HG03575 (cell line): ENCODE measurements around the gene KIF21B.

Experiments
- ATAC-seq: cut with Tn5 transposase; IDR thresholded peaks from one replicate; pipeline ENCODE4 v1.9.1; 2021; ENCODE audit not compliant: unreplicated experiment, insufficient number of reproducible peaks, low FRiP score; ENCODE audit errors: extremely low read depth

The KIF21B gene, protein sequence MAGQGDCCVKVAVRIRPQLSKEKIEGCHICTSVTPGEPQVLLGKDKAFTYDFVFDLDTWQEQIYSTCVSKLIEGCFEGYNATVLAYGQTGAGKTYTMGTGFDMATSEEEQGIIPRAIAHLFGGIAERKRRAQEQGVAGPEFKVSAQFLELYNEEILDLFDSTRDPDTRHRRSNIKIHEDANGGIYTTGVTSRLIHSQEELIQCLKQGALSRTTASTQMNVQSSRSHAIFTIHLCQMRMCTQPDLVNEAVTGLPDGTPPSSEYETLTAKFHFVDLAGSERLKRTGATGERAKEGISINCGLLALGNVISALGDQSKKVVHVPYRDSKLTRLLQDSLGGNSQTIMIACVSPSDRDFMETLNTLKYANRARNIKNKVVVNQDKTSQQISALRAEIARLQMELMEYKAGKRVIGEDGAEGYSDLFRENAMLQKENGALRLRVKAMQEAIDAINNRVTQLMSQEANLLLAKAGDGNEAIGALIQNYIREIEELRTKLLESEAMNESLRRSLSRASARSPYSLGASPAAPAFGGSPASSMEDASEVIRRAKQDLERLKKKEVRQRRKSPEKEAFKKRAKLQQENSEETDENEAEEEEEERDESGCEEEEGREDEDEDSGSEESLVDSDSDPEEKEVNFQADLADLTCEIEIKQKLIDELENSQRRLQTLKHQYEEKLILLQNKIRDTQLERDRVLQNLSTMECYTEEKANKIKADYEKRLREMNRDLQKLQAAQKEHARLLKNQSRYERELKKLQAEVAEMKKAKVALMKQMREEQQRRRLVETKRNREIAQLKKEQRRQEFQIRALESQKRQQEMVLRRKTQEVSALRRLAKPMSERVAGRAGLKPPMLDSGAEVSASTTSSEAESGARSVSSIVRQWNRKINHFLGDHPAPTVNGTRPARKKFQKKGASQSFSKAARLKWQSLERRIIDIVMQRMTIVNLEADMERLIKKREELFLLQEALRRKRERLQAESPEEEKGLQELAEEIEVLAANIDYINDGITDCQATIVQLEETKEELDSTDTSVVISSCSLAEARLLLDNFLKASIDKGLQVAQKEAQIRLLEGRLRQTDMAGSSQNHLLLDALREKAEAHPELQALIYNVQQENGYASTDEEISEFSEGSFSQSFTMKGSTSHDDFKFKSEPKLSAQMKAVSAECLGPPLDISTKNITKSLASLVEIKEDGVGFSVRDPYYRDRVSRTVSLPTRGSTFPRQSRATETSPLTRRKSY (N-terminal part only)

DNA sequence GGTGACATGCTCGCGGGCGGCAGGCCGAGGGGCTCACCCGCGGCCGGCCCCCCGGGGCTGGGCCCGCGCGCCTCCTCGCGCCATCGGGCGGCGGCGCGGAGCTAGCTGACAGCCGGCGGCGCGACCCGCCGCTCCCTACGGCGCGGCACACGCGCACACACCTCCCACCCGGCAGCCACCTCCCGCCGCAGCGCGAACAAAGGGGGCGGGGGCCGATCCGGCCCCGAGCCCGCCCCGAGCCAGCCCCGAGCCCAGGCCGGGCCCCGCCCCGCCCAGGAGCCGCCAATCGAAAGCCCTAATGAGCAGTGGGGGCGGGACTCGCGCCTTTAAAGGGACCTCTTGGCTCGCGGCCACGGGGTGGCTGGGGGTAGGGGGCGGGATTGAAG, at the start of gene KIF21B:
TSS of gene KIF21B (minus strand) at position 198 of the 386 bp plus-strand sequence. CDS start 331 bp downstream, outside the sequence.
- no peak for ATAC-seq

DNA sequence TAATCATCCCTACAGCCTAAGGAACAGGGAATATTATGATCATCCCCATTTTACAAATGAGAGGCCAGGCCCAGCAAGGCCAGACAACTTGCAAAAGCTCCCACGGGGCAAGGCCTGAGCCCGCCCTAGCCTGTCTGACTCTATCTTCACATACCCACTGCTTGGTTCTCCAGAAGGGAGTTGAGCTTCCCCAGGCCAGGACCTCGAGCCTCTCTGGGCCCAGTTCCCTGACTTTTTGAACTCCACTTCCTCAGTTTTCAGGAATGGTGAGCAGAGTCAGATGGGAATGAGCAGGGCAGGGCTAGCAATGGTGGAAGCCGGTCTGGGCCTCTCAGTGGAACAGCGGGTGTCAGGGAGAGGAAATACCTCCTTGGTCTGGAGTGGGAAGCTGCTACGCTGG, 49.4 kb upstream of the KIF21B start:
- ATAC-seq, result no peak

DNA sequence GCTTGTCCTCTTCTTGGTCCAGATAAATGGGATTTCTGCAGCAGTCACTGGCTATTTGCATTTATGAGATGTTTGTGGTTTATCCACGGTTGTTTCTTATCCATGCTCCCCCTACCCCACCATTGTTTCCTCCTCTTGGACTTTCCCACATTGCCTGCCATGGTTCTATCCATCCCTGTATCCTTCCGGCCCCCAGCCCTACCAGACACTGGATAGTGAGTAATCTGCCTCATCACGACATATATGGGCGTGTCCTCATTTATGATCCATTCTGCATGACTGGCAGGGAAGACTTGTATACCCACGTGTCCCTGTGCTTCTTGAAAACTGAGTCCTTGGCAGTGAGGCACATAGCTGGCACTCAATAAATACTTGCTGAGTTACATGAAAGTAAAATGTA, 48.6 kb upstream of the KIF21B start:
- no peak for ATAC-seq

DNA sequence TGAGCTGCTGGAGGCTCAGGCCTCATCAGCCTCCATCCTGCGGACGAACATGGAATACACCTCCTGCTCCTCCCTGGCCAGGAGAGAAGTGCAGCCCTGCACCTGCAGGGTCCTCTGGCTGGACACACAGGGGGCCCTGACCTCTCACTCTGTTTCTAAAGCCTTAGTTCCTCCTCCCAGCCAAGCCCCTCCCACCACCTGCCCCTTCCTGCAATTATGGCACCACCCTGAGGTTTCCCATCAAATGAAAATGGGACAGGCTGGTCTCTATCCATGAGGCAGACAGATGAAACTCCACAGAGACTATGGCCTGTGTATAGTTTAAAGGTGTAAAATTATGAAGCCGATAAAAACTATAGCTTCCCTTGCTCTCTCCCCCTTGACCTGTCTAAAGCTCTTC, 46.1 kb upstream of the KIF21B start:
- ATAC-seq, result no peak

DNA sequence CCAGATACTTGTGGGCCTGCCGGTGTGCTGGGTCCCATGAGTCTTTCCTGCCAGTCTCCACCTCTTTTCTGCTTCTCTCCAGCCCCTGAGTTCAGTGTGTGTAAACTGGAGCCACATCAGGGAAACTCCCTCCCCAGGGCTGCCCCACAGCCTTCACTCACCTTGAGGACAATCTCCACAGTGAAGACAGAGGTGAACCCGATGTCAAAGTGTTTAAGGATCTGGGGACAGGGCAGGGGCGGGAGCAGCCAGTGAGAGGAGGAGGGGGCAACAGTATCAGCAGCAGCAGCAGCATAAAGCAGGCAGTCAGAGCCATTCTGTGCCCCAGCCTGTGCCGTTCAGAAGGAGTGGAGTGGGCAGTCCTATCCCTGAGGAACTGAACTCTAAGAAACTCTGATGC, 45.5 kb upstream of the KIF21B start:
- no peak for ATAC-seq

DNA sequence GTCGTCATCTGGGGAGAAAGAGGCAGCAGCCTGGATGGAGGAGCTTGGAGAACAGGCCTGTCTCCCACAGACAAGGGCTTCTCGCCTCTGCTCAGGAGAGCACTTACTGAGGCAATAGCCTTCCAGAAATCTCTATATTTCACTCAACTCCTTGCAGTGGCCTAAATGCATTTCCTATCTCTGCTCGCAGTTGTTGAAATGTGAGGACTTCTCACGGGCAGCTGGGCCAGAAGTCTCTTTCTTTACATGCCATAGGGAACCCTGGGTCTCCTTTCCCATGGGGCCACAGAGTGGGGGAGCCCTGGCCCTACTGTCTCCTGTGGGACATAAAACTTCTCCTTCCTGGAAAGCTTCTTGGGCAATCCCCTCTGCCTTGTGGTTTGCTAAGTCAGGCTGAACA, 43.5 kb upstream of the KIF21B start:
- no peak for ATAC-seq

DNA sequence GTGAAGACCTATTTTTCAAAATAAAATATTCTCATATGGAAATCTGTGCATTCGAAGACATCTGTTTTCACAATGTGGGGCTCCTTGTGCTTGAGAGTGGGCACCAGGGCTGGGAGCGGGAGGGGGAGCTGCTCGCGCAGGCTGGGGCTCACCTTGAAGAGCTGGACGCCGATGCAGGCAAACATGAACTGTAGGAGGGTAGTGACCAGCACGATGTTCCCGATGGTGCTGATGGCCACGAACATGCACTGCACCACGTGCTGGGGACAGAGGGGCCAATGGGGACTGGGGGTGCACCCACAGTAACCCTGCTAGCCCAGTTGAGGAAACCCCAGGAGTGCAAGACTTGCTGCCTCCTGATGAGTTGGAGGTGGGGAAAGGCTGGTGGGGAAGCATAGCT, 42.2 kb upstream of the KIF21B start:
- ATAC-seq, result no peak

DNA sequence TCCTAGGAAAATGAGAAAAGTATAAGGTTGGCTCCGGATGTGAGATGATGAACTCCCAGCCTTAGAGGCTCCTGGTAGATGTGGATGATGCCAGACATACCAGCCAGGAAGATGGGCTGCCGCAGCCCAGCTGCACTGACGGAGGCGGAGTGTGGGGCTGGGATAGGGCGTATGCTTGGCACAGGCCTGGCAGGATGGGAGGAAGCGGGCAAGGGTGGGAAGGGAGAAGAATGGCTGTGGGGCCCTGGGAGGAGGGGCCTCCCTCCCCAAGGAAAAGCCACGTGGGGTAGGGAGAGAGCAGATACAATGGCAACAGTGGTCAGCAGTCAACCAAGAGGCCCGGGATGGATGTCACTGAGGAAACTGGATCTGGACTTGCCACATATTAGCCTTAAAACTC, 41.3 kb upstream of the KIF21B start:
- no peak for ATAC-seq

DNA sequence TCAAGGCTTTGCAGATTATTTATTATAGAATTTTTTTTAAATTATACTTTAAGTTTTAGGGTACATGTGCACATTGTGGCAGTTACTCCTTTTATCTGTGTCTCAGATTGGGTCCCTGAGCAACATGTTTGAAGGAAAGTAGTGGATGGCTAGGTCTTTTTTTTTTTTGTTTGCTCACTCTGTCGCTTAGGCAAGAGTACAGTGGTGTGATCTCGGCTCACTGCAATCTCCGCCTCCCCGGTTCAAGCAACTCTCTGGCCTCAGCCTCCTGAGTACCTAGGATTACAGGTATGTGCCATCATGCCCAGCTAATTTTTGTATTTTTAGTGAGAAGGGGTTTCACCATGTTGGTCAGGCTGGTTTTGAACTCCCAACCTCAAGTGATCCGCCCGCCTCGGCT, 39.6 kb upstream of the KIF21B start:
- ATAC-seq, result no peak

DNA sequence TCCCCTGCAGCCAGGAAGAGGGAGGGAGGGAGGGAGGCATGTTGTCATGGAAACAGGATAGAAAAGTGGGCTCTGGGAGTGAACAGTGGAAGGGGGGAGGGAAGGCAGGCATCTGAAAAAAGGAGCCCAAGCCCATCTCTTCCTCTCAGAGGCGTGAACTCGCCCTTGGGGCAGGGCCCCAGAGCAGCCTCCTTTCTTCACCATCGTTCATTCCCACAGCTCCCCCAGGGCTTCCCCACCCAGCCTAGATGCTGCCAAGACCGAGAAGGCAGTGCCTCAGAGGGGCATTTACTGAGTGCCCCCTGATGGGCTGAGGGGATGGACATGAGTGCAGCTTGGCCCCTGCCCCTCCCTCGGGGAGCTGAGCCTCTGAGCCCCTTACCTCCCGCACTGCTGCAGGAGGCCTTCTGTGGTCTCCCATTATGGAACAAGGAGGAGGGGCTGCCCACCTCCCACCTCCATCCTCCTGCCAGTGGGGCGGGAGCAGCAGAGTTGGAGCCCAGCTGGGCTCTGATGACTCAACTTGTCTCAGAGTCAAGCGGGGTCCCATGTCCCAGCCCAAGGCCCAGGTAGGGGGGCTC, 39.1 kb upstream of the KIF21B start:
- no peak for ATAC-seq

DNA sequence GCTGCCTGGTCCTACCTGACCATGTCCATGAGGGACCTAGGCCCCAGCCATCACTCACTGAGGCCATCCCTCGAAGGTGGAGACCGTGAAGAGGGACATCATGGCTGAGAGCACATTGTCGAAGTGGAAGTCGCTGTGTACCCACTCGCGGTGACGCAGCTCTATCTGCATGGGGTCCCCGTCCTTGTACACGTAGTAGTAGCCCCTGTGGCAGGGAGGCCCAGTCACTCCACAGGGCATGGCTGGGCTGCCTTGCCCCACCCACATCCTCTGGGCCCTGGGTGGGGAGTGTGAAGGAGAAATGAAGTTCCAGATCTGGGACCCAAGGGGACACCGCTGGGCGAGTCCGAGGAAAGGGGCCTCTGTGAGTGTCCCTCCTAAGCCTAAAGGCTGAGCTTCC, 38.4 kb upstream of the KIF21B start:
- no peak for ATAC-seq

DNA sequence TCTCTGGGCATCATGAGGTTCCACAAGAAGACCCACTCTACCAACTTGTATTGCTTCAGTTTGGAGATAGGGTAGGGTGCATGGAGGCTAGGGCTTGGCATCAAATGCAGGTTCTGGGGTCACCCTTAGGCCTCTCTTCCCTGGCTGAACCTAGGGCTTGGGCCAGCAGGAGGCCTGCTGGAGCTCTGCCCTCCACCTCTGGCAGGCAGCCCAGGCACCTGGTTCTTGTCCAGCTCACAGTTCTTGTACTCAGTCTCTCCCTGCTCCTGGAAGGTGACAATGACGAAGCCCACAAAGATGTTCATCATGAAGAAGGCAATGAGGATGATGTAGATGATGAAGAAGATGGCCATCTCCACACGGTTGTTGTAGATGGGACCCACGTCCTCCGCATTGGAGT, 37.5 kb upstream of the KIF21B start:
- ATAC-seq, result no peak

DNA sequence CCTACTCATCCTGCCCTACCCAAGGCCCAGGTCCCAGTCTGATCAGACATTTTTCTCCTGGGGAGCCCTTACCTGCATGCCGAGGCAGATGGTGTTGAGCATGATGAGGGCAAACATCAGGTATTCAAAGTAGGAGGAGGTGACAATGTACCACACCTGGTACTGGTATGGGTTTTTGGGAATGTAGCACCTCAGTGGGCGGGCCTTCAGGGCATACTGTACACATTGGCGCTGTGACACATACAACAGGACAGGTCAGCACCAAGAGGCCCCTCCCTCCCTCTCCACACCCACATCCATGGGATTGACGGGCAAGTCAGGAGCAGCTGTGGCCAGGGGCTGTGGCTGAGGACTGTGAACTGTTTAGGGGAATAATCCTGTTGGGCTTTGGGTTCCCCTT, 37.1 kb upstream of the KIF21B start:
- ATAC-seq, result no peak

DNA sequence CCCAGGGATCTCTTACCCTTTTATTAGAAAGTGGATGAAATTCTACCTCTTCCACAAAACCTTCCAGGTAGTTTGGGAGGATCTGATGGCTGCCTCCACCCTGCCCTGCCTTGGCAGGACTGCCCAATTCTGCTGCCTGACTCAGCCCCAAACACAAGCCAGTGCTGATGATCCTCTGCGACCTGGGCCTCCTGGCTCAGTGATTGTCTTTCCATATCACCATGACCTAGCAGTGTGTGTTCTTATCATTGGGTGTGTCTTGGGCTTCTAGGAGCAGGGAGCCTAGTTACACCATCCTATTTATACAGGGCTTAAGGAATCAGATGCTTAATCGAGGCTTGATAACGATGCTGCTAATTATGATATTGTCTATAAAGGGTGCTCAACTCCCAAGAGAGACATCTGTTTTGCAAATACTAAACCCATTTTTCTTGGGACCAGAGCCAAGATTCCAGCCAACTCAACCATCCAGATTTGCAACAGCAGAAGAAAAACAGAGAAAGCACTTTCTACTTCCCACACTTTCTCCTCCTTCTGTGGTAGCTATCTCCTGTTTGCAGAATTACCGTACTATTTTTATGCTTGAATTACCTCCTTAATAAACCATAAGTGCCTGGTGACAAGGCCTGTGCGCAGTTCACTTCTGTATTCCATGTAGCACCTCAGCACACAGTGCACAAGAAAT, 36.5 kb upstream of the KIF21B start:
- no peak for ATAC-seq

DNA sequence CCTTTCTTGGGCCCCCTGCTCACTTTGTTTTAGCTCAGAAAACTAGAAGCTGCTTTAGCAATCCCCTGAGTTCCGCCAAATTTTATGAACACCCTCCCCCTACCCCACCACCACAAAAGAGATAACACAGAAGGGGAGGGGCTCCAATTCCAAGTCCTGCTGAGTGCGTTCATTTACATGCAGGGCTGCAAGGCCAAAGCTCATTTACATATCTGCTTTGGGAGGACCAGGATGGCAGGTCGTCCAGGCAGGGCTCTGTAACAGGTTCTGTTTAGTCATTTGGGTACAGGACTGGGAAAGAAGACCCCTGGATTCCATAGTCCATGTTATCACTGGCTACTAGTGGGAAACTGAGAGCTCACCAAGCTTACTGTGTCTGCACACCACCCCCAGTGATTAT, 35.9 kb upstream of the KIF21B start:
- ATAC-seq, result no peak

DNA sequence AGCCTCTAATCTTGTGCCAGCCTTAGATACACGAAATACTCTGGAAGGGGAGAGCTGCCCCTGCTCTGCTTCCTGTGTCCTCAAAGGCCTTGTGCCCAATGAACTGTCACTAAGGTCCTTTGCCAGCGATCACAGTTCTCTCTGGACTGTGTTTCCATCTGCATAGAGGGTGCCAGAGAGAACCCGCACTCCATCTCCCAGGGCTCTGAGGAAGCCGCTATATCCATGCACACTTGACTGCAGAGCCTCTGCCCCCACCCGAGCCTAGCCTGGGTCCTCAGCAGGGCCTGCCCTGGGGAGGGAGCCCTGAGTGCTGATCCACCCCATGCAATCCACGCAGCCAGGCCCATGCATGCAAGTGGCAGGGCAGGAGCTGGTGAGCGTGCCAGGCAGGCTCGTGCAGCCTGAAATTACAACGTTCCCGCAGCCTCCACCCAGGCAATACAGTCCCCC, 30.6 kb upstream of the KIF21B start:
- no peak for ATAC-seq

DNA sequence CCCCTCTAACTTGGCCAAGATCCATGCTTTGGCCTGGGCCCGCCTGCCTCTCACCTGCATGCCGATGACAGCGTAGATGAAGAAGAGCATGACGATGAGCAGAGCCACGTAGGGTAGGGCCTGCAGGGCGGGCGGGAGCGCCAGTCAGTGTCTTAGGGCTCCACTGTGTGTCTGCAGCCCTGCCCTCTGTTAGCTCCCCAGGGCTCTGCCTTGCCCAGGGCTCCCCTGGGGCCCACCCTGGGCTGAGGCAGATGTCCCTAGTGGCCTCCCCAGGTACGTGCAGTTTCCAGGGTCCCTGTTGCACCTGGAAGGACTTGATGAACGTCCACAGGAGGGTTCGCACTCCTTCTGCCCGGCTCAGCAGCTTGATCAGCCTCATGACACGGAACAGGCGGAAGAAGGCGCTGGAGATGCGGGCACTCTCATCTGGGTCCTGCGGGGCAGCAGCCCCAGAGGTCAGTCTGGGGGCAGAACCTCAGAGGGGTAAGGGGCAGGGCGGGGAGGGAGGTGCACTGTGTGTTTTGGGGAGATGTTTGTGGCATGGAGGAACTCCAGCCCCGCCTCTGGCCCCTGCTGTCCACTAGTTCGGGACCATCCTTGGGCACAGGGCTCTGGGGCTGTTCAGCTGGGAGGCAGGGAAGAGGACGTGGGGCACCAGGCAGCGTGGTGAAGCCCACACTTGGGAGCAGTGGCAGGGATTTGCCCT, 29.8 kb upstream of the KIF21B start:
- ATAC-seq, result no peak

DNA sequence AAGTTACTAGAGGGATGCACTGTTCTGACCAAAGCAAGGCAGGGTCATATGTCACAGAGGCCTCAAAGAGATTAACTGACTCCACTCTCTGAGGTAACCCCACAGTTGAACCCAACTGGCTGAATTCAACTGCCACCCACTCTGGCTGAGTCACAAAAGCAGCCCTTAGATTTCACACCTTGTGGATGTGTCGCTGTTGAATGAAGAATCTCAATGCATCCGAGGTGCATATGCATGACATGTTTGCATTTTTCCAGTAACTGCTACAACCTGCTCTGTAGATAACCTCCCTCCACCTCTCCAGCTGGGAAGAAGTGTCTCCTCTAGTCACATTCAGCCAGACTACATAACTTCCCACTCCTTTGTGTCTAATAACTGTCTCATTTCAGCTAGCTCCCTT, 27.9 kb upstream of the KIF21B start:
- ATAC-seq, result no peak
